Ovary (tissue), 3 donors: Measurements from ENCODE around the gene SEMA5A.

ENCODE experiments used
- CTCF ChIP-seq, 3 donors: fragments of 450-650 bp in 2 of 3; fragments of 200-600 bp in 1 of 3; IDR thresholded peaks; one replicate each; pipeline versions ENCODE4 v1.5.1 to v1.8.0; 2016 to 2022; ENCODE audit warnings: antibody characterized with exemption in 3 of 3, mild to moderate bottlenecking in 1 of 3
- POLR2A ChIP-seq: fragments of 450-650 bp; IDR thresholded peaks from one replicate; pipeline ENCODE4 v1.6.1; 2017; ENCODE audit warnings: antibody characterized with exemption, mild to moderate bottlenecking, moderate library complexity
- donor health status: DM: no; HTN: no; CAD: no.

- TF ChIP-seq POLR2A (no peak), CTCF (IDR thresholded peaks at IDR 0.05) (no peak)
Measured at GRCh38 chr5:9124071-9124470, 421.8 kb downstream of the SEMA5A start.
